Thoracic aorta (tissue), 2 donors: ENCODE measurements around the gene DEFB124. TPM values are rescaled to one million over a fixed set of nuclear protein-coding genes. Genes with fewer than 3 reads are reported as not detected.
"Not testable (repeated sequence)": the region's sequence is repeated elsewhere in the genome, so short reads cannot be mapped to it uniquely, and the experiment has no call there.

ENCODE experiments used
- ATAC-seq: fragments of 150-250 bp; one replicate; pipeline ENCODE4 v1.8.0; 2017; ENCODE audit warnings: low read depth; ENCODE audit not compliant: insufficient number of reproducible peaks, low FRiP score
- DNase-seq: peaks from one replicate; pipeline ENCODE4 v3.0.0-alpha.2; 2020; ENCODE audit warnings: low spot score
- H3K27ac ChIP-seq, 2 donors: fragments of 200-600 bp; sonication (generic); 1 replicate in 1 of 2; 2 replicates in 1 of 2; pipeline ENCODE4 v1.5.1; 2016; ENCODE audit warnings: mild to moderate bottlenecking in 2 of 2, moderate library complexity in 2 of 2
- H3K27me3 ChIP-seq: fragments of 200-600 bp; sonication (generic); replicated peaks from 2 replicates; pipeline ENCODE4 v1.6.0; 2016; ENCODE audit warnings: mild to moderate bottlenecking; ENCODE audit not compliant: insufficient read depth
- H3K36me3 ChIP-seq: fragments of 200-600 bp; sonication (generic); one replicate; pipeline ENCODE4 v1.5.1; 2016
- H3K4me1 ChIP-seq, 2 donors: fragments of 200-600 bp; sonication (generic); 1 replicate in 1 of 2; 2 replicates in 1 of 2; pipeline versions ENCODE4 v1.5.1 to v1.6.0; 2016; ENCODE audit warnings: low read depth in 2 of 2, mild to moderate bottlenecking in 1 of 2; ENCODE audit not compliant: control insufficient read depth in 1 of 2
- H3K4me3 ChIP-seq: fragments of 200-600 bp; sonication (generic); 2 replicates; pipeline ENCODE4 v1.5.1; 2016; ENCODE audit warnings: mild to moderate bottlenecking
- H3K9me3 ChIP-seq: fragments of 200-600 bp; sonication (generic); 2 replicates; pipeline ENCODE4 v1.5.1; 2016
- CTCF ChIP-seq: fragments of 200-600 bp; sonication (generic); IDR thresholded peaks from one replicate; pipeline ENCODE4 v1.5.1; 2019; ENCODE audit warnings: antibody characterized with exemption
- total RNA-seq, 2 donors: library from RNA; depleted of rRNA; stranded (reverse); fragments of >200 nt; gene quantifications; one replicate each; pipeline versions ENCODE4 v1.1.0 to v1.2.3, GENCODE V29; 2016

The DEFB124 gene
- total RNA-seq, 2 donors from 2014 or later, result not detected

- no peaks in the 10 kb centered on the region for H3K9me3 ChIP-seq
- no peak for TF ChIP-seq CTCF
- no peaks in the 10 kb centered on the region for H3K36me3 ChIP-seq
- H3K4me1 ChIP-seq, result no peaks in the 10 kb centered on the region
- no peaks in the 10 kb centered on the region for H3K27me3 ChIP-seq
- H3K4me3 ChIP-seq, result no peak overlapping the region
- DNase-seq (no peak), ATAC-seq (no peak)
- H3K27ac ChIP-seq, result no peak overlapping the region
Measured at GRCh38 chr20:31430568-31431115, 44.3 kb downstream of the DEFB124 start.

GRCh38 chr20:31427576-31427975 lies 47.4 kb downstream of the DEFB124 start:
- H3K36me3 ChIP-seq, H3K9me3 ChIP-seq, ATAC-seq, H3K4me1 ChIP-seq, H3K27ac ChIP-seq, H3K27me3 ChIP-seq, H3K4me3 ChIP-seq, DNase-seq: not testable (repeated sequence)

GRCh38 chr20:31426891-31427551 lies 47.9 kb downstream of the DEFB124 start:
- not testable (repeated sequence) for H3K4me3 ChIP-seq, H3K9me3 ChIP-seq, H3K27ac ChIP-seq, DNase-seq, H3K4me1 ChIP-seq, ATAC-seq, H3K27me3 ChIP-seq, H3K36me3 ChIP-seq

GRCh38 chr20:31425797-31426196 lies 49.1 kb downstream of the DEFB124 start:
- no peak overlapping the region for H3K27ac ChIP-seq

GRCh38 chr20:31418307-31418706 lies 56.6 kb downstream of the DEFB124 start:
- Histone ChIP-seq H3K9me3 (no peaks in the 10 kb centered on the region), H3K27ac (no peak overlapping the region), H3K27me3 (no peaks in the 10 kb centered on the region), H3K4me1 (no peaks in the 10 kb centered on the region), H3K36me3 (no peaks in the 10 kb centered on the region), H3K4me3 (no peak overlapping the region)
- no peak for ATAC-seq
- no peak for DNase-seq
- TF ChIP-seq CTCF, result no peak

More at GRCh38 chr20:31425797-31426196, 49.1 kb downstream of the DEFB124 start:
- Histone ChIP-seq H3K4me3 (no peak overlapping the region), H3K36me3 (no peaks in the 10 kb centered on the region), H3K27me3 (no peaks in the 10 kb centered on the region), H3K4me1 (no peaks in the 10 kb centered on the region), H3K9me3 (no peaks in the 10 kb centered on the region)
- ATAC-seq (no peak), DNase-seq (no peak)
- TF ChIP-seq CTCF, result no peak

- H3K27me3 ChIP-seq, result no peaks in the 10 kb centered on the region
- no peak overlapping the region for H3K27ac ChIP-seq
- no peak overlapping the region for H3K4me3 ChIP-seq
- TF ChIP-seq CTCF, result no peak
- H3K4me1 ChIP-seq, result no peaks in the 10 kb centered on the region
- no peaks in the 10 kb centered on the region for H3K36me3 ChIP-seq
- ATAC-seq (no peak), DNase-seq (no peak)
- H3K9me3 ChIP-seq, result no peaks in the 10 kb centered on the region
Measured at GRCh38 chr20:31415653-31416052, 59.3 kb downstream of the DEFB124 start.

Other genes with a start within 250 kb of the DEFB124 start
- not detected for gene DEFB115, start 217.5 kb downstream of the DEFB124 start, total RNA-seq
- gene DEFB116, start 166.5 kb downstream of the DEFB124 start, total RNA-seq, result not detected
- not detected for gene DEFB118, start 106.5 kb downstream of the DEFB124 start, total RNA-seq
- not detected for gene DEFB119, start 84.5 kb downstream of the DEFB124 start, total RNA-seq
- not detected for gene DEFB121, start 68.9 kb downstream of the DEFB124 start, total RNA-seq
- not detected for gene DEFB123, start 34.5 kb downstream of the DEFB124 start, total RNA-seq
- gene REM1, start 161 bp upstream of the DEFB124 start, total RNA-seq, result 1 to 10 TPM; 4.3 TPM
- gene HM13, start 39.3 kb upstream of the DEFB124 start, total RNA-seq, result 10 to 100 TPM; 71.6 to 76.7 TPM
- 100 to 1,000 TPM; 310 to 944 TPM for gene ID1, start 130.2 kb upstream of the DEFB124 start, total RNA-seq
- 1 to 10 TPM in 1 of 2 donors, not detected in 1; 4.9 TPM for gene COX4I2, start 162.8 kb upstream of the DEFB124 start, total RNA-seq
- 100 to 1,000 TPM; 137 to 187 TPM for gene BCL2L1, start 247.7 kb upstream of the DEFB124 start, total RNA-seq